ENCODE data around the gene SPINT4.
"Not testable (repeated sequence)": the region's sequence is repeated elsewhere in the genome, so short reads cannot be mapped to it uniquely, and the experiment has no call there.

Gene SPINT4

DNA sequence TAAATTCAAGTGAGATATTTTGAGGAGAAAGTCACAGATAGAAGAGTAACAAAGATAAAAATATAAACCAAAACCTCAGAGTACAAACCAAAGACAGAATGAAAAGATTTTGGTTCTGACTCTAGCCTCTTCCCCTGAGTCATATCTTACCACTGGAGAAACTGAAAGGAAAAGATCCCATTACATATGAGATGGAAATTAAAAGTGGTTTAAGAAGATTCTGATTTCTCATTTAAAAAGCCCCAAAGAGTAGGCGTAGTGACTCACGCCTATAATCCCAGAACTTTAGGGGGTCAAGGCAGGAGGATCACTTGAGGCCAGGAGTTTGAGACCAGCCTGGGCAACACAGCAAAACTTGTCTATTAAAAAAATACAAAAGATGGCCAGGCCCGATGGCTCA lies 30.6 kb downstream of the SPINT4 start:
- Histone ChIP-seq H3K4me3 (no peak overlapping the region), H3K9me3 (no peaks in the 10 kb centered on the region), H3K36me3 (no peaks in the 10 kb centered on the region), H3K27me3 (no peaks in the 10 kb centered on the region), H3K4me1 (no peaks in the 10 kb centered on the region), H3K27ac (no peak overlapping the region)
- DNase-seq = no peak
- intact Hi-C loops (cut with DNase I; ENCODE audit: low total_unique reads) = no loop called here
- TF ChIP-seq, protein P1, sequence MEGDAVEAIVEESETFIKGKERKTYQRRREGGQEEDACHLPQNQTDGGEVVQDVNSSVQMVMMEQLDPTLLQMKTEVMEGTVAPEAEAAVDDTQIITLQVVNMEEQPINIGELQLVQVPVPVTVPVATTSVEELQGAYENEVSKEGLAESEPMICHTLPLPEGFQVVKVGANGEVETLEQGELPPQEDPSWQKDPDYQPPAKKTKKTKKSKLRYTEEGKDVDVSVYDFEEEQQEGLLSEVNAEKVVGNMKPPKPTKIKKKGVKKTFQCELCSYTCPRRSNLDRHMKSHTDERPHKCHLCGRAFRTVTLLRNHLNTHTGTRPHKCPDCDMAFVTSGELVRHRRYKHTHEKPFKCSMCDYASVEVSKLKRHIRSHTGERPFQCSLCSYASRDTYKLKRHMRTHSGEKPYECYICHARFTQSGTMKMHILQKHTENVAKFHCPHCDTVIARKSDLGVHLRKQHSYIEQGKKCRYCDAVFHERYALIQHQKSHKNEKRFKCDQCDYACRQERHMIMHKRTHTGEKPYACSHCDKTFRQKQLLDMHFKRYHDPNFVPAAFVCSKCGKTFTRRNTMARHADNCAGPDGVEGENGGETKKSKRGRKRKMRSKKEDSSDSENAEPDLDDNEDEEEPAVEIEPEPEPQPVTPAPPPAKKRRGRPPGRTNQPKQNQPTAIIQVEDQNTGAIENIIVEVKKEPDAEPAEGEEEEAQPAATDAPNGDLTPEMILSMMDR (IDR thresholded peaks at IDR 0.05) = no peak

DNA sequence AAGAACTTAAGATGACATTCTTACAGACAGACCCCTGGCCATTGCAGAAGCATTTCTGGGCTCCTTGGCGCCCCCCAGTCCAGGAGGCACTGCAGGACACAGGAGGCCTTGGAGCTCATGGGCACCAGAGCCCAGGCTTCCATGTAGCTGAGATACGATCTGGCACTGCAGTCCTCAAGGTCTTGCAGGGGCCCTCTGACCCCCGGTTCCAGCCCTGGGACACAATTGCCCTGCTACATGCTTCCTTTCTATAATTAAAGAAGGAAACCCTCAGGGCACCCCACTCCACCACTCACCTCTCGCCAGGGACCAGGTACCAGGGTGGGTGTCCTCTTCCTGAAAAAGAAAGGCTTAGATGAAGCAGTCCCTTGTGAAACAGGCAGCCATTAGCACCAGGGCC lies 35.9 kb downstream of the SPINT4 start:
- H3K4me1 ChIP-seq = no peaks in the 10 kb centered on the region
- H3K4me3 ChIP-seq = no peak overlapping the region
- TF ChIP-seq, protein P1 (IDR thresholded peaks at IDR 0.05) = no peak
- intact Hi-C loops (cut with DNase I; ENCODE audit: low total_unique reads) = no loop called here
- H3K36me3 ChIP-seq = no peaks in the 10 kb centered on the region
- no peaks in the 10 kb centered on the region for H3K27me3 ChIP-seq
- H3K27ac ChIP-seq = no peak overlapping the region
- no peak for DNase-seq
- no peaks in the 10 kb centered on the region for H3K9me3 ChIP-seq

DNA sequence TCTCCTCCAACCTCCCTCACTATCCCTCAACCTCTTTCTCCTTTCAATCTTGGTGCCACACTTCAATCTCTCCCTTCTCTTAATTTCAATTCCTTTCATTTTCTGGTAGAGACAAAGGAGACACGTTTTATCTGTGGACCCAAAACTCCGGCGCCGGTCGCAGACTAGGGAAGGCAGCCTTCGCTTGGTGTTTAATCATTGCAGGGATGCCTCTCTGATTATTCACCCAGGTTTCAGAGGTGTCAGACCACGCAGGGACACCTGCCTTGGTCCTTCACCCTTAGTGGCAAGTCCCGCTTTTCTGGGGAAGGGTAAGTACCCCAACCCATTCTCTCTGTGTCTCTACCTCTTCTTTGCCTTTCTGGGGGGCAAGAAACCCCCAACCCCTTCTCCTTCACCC lies 37.8 kb downstream of the SPINT4 start:
- H3K4me3 ChIP-seq; H3K27ac ChIP-seq; intact Hi-C loops (cut with DNase I; ENCODE audit: low total_unique reads); H3K4me1 ChIP-seq; H3K36me3 ChIP-seq; H3K9me3 ChIP-seq; DNase-seq; H3K27me3 ChIP-seq: not testable (repeated sequence)

DNA sequence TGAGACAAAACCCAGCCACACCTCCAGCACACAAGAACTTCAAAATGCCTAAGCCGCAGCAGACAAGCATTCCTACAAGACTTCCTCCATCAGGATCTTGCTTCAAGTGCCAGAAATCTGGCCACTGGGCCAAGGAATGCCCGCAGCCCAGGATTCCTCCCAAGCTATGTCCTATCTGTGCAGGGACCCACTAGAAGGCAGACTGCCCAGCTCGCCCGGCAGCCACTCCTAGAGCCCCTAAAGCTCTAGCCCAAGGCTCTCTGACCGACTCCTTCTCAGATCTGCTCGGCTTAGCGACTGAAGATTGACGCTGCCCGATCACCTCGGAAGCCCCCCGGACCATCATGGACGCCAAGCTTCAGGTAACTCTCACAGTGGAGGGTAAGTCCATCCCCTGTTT lies 39.8 kb downstream of the SPINT4 start:
- H3K27ac ChIP-seq; intact Hi-C loops (cut with DNase I; ENCODE audit: low total_unique reads): not testable (repeated sequence)

DNA sequence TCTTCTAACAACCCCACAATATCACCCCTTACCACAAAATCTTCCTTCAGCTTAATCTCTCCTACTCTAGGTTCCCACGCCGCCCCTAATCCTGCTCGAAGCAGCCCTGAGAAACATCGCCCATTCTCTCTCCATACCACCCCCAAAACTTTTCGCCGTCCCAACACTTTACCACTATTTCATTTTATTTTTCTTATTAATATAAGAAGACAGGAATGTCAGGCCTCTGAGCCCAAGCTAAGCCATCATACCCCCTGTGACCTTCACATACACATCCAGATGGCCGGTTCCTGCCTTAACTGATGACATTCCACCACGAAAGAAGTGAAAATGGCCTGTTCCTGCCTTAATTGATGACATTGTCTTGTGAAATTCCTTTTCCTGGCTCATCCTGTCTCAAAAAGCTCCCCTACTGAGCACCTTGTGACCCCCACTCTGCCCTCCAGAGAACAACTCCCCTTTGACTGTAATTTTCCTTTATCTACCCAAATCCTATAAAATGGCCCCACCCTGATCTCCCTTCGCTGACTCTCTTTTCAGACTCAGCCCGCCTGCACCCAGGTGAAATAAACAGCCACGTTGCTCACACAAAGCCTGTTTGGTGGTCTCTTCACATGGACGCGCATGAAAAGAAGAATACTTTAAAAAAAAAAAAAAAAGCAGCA lies 42.6 kb downstream of the SPINT4 start:
- H3K27me3 ChIP-seq; intact Hi-C loops (cut with DNase I; ENCODE audit: low total_unique reads); H3K9me3 ChIP-seq; H3K4me3 ChIP-seq; H3K36me3 ChIP-seq; H3K27ac ChIP-seq; H3K4me1 ChIP-seq; DNase-seq: not testable (repeated sequence)

More for the DNA sequence above, 39.8 kb downstream of the SPINT4 start:
- not testable (repeated sequence) for H3K27me3 ChIP-seq, H3K4me1 ChIP-seq, H3K4me3 ChIP-seq, DNase-seq, H3K36me3 ChIP-seq, H3K9me3 ChIP-seq

DNA sequence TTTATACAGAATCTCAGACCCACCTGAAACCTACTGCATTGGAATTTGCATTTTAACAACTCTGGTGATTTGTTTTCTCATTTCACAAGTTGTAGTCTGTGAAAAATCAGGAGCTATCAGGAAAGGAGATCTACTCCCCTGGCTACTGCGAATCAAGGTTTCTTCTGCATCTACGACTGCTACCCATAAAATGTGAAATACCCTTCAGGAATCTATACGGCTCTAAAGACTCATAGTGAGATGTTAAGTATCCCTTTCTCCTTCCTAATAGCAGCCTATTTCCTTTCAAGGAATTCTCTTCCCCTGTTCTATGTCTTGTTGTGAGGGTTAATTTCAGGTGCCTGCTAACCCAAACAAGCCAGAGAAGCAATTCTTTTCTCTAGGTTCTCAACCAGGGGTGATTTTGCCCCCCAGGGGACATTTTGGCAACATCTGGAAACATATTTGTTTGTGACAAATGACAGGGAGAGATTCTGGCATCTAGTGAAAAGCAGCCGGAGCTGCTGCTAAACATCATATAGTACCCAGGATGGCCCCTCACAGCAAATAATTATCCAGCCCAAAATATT lies 43.2 kb downstream of the SPINT4 start:
- TF ChIP-seq, protein P1 (IDR thresholded peaks at IDR 0.05) = no peak
- Histone ChIP-seq H3K36me3 (no peaks in the 10 kb centered on the region), H3K9me3 (no peaks in the 10 kb centered on the region), H3K4me3 (no peak overlapping the region), H3K27ac (no peak overlapping the region), H3K27me3 (no peaks in the 10 kb centered on the region), H3K4me1 (no peaks in the 10 kb centered on the region)
- intact Hi-C loops (cut with DNase I; ENCODE audit: low total_unique reads) = no loop called here
- DNase-seq = no peak

DNA sequence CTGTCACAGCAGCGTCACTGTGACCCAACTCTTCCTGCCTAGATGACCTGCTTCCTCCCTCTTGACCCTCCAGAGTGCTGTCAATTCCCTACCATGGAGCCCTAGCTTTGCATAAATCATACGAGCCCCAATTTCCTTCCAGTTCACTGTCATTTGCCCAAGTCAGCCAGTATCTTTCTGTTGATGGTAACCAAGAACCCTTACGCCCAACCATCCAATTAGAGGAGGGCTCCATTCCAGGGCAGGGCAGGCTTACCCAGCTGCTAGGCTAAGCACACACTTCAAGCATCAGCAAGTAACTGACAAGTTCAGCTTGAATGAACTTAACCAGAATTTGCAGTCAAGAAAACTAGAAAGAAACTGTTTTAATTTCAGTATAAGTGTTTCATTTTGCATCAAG lies 43.8 kb downstream of the SPINT4 start:
- TF ChIP-seq, protein P1 (IDR thresholded peaks at IDR 0.05) = no peak
- Histone ChIP-seq H3K4me3 (no peak overlapping the region), H3K27ac (no peak overlapping the region), H3K4me1 (peaks cover 0 to 3% (median under 1%) of the 10 kb centered on the region in 4 donors), H3K36me3 (no peaks in the 10 kb centered on the region), H3K9me3 (no peaks in the 10 kb centered on the region), H3K27me3 (no peaks in the 10 kb centered on the region)
- intact Hi-C loops (cut with DNase I; ENCODE audit: low total_unique reads) = no loop called here
- no peak for DNase-seq

All from tibial artery (tissue), 4 donors.